Colonic mucosa (tissue), 4 donors: ENCODE data around the gene GFI1B. TPM values are rescaled to one million over a fixed set of nuclear protein-coding genes. Genes with fewer than 3 reads are reported as not detected.

ENCODE experiments used
- DNase-seq: peaks from one replicate; pipeline ENCODE4 v3.0.0-alpha.2; 2020
- H3K27ac ChIP-seq: fragments of 200-600 bp; one replicate; pipeline ENCODE4 v1.8.0; 2021
- H3K27me3 ChIP-seq: fragments of 200-600 bp; one replicate; pipeline ENCODE4 v1.8.0; 2021
- H3K36me3 ChIP-seq: fragments of 200-600 bp; one replicate; pipeline ENCODE4 v1.8.0; 2021
- H3K4me1 ChIP-seq: fragments of 200-600 bp; one replicate; pipeline ENCODE4 v1.8.0; 2021; ENCODE audit warnings: mild to moderate bottlenecking
- H3K4me3 ChIP-seq: fragments of 200-600 bp; one replicate; pipeline ENCODE4 v1.8.0; 2021
- H3K9ac ChIP-seq, 2 donors: one replicate each; pipeline ENCODE4 v1.7.0; 2013; ENCODE audit warnings: control low read depth in 2 of 2, low read depth in 2 of 2, low read length in 2 of 2
- H3K9me3 ChIP-seq: fragments of 200-600 bp; one replicate; pipeline ENCODE4 v1.8.0; 2021
- CTCF ChIP-seq: fragments of 200-600 bp; IDR thresholded peaks from one replicate; pipeline ENCODE4 v1.8.0; 2022; ENCODE audit warnings: antibody characterized with exemption, mild to moderate bottlenecking
- intact Hi-C: fragments of 100-400 bp; cut with DNase I; formaldehyde crosslinking; loops from one replicate; pipeline ENCODE4 v1.14.1; 2022
- total RNA-seq, 2 donors: library from RNA; stranded (reverse); fragmentation: NEBNext Ultra II Directional in 1 of 2; extraction: Animal tissue kit (Norgen Biotek cat#: 25700) in 1 of 2; gene quantifications; one replicate each; pipeline ENCODE4 v1.2.1, GENCODE V29; 2021
- donor health status: healthy.
- donor health status: DM: no; HTN: no; CAD: no.
- donor health status: DM: no; HTN: no; CAD: no.

GFI1B gene
- total RNA-seq, 2 donors from 2014 or later: 1.1 to 1.3 TPM

- Histone ChIP-seq H3K9ac (no peak overlapping the region), H3K27me3 (peaks cover 9% of the 10 kb centered on the region), H3K4me1 (peaks cover under 1% of the 10 kb centered on the region), H3K4me3 (no peak overlapping the region), H3K9me3 (no peaks in the 10 kb centered on the region), H3K27ac (no peak overlapping the region), H3K36me3 (no peaks in the 10 kb centered on the region)
- DNase-seq: no peak
- TF ChIP-seq CTCF: no peak
- intact Hi-C loops: no loop called here
Measured at GRCh38 chr9:133003071-133003461, 24.6 kb downstream of the GFI1B start.

GRCh38 chr9:133003671-133004090 lies 25.2 kb downstream of the GFI1B start:
- intact Hi-C loops: no loop called here
- DNase-seq: no peak
- H3K27ac ChIP-seq: no peak overlapping the region
- no peaks in the 10 kb centered on the region for H3K36me3 ChIP-seq
- peaks cover 9% of the 10 kb centered on the region for H3K27me3 ChIP-seq
- no peak overlapping the region for H3K4me3 ChIP-seq
- no peaks in the 10 kb centered on the region for H3K9me3 ChIP-seq
- no peak overlapping the region for H3K9ac ChIP-seq
- peaks cover 5% of the 10 kb centered on the region for H3K4me1 ChIP-seq
- no peak for TF ChIP-seq CTCF

GRCh38 chr9:133004091-133004998 lies 25.9 kb downstream of the GFI1B start:
- TF ChIP-seq CTCF: no peak
- H3K9me3 ChIP-seq: no peaks in the 10 kb centered on the region
- no peaks in the 10 kb centered on the region for H3K36me3 ChIP-seq
- H3K4me1 ChIP-seq: peaks cover 5% of the 10 kb centered on the region
- no peak for DNase-seq
- H3K4me3 ChIP-seq: no peak overlapping the region
- H3K27ac ChIP-seq: no peak overlapping the region
- no peak overlapping the region for H3K9ac ChIP-seq
- H3K27me3 ChIP-seq: peaks cover 9% of the 10 kb centered on the region
- intact Hi-C loops: no loop called here

GRCh38 chr9:133004999-133005760 lies 26.7 kb downstream of the GFI1B start:
- H3K27ac ChIP-seq: no peak overlapping the region
- intact Hi-C loops: no loop called here
- H3K9me3 ChIP-seq: no peaks in the 10 kb centered on the region
- H3K4me3 ChIP-seq: no peak overlapping the region
- H3K36me3 ChIP-seq: no peaks in the 10 kb centered on the region
- H3K9ac ChIP-seq: no peak overlapping the region
- DNase-seq: no peak
- H3K27me3 ChIP-seq: peaks cover 9% of the 10 kb centered on the region
- H3K4me1 ChIP-seq: peaks cover 8% of the 10 kb centered on the region
- no peak for TF ChIP-seq CTCF

GRCh38 chr9:133005957-133006356 lies 27.5 kb downstream of the GFI1B start:
- no peak for DNase-seq
- Histone ChIP-seq H3K4me1 (peaks cover 8% of the 10 kb centered on the region), H3K36me3 (no peaks in the 10 kb centered on the region), H3K9me3 (no peaks in the 10 kb centered on the region), H3K27me3 (peaks cover 9% of the 10 kb centered on the region), H3K27ac (no peak overlapping the region), H3K9ac (no peak overlapping the region), H3K4me3 (no peak overlapping the region)
- intact Hi-C loops: no loop called here
- no peak for TF ChIP-seq CTCF
